H9 (cell line): ENCODE results near the gene PRKCD. TPM values are rescaled to one million over a fixed set of nuclear protein-coding genes. Genes with fewer than 3 reads are reported as not detected.

Source experiments
- DNase-seq: peaks from one replicate; pipeline ENCODE4 v3.0.0-alpha.2; 2017
- H2AFZ ChIP-seq: one replicate; pipeline ENCODE4 v1.6.1; 2013; ENCODE audit warnings: mild to moderate bottlenecking, low read length, control low read depth, moderate library complexity
- H2AK5ac ChIP-seq: 2 replicates; pipeline ENCODE4 v1.6.1; 2013; ENCODE audit warnings: low read length, control low read depth, mixed read lengths; ENCODE audit not compliant: insufficient read length
- H2BK120ac ChIP-seq: one replicate; pipeline ENCODE4 v1.6.1; 2013; ENCODE audit warnings: low read depth, mild to moderate bottlenecking, low read length, control low read depth, inconsistent platforms; ENCODE audit not compliant: poor library complexity, severe bottlenecking
- H2BK12ac ChIP-seq: 2 replicates; pipeline ENCODE4 v1.6.1; 2013; ENCODE audit warnings: low read length, control low read depth, mixed read lengths, low read depth; ENCODE audit not compliant: insufficient read length
- H2BK15ac ChIP-seq: 2 replicates; pipeline ENCODE4 v1.6.1; 2013; ENCODE audit warnings: low read depth, low read length, control low read depth
- H2BK20ac ChIP-seq: one replicate; pipeline ENCODE4 v1.6.1; 2013; ENCODE audit warnings: low read depth, mild to moderate bottlenecking, low read length, control low read depth, inconsistent platforms; ENCODE audit not compliant: poor library complexity, severe bottlenecking
- H2BK5ac ChIP-seq: 2 replicates; pipeline ENCODE4 v1.6.1; 2013; ENCODE audit warnings: low read length, control low read depth, mixed read lengths; ENCODE audit not compliant: insufficient read length
- H3K14ac ChIP-seq: 2 replicates; pipeline ENCODE4 v1.6.1; 2013; ENCODE audit warnings: low read length, control low read depth; ENCODE audit not compliant: insufficient read depth
- H3K18ac ChIP-seq: 2 replicates; pipeline ENCODE4 v1.6.1; 2013; ENCODE audit warnings: low read depth, mild to moderate bottlenecking, mixed read lengths, low read length, control low read depth; ENCODE audit not compliant: insufficient read length
- H3K23ac ChIP-seq: 2 replicates; pipeline ENCODE4 v1.6.1; 2013; ENCODE audit warnings: low read length, control low read depth, mixed read lengths, low read depth; ENCODE audit not compliant: insufficient read length
- H3K23me2 ChIP-seq: 2 replicates; pipeline ENCODE4 v1.6.1; 2013; ENCODE audit warnings: low read depth, mild to moderate bottlenecking, mixed read lengths, low read length, control low read depth; ENCODE audit not compliant: insufficient read length, poor library complexity, severe bottlenecking
- H3K27ac ChIP-seq: 2 replicates; pipeline ENCODE4 v1.5.1; 2013; ENCODE audit warnings: low read length, control low read depth, mixed read lengths, low read depth; ENCODE audit not compliant: insufficient read length
- H3K27me3 ChIP-seq: 2 replicates; pipeline ENCODE4 v1.6.1; 2013; ENCODE audit warnings: low read length, control low read depth, inconsistent platforms; ENCODE audit not compliant: insufficient read depth
- H3K4ac ChIP-seq: 2 replicates; pipeline ENCODE4 v1.6.1; 2013; ENCODE audit warnings: low read depth, mild to moderate bottlenecking, control low read depth, inconsistent platforms, low read length, moderate library complexity
- H3K4me1 ChIP-seq: 2 replicates; pipeline ENCODE4 v1.6.1; 2013; ENCODE audit warnings: low read length, control low read depth, inconsistent platforms; ENCODE audit not compliant: insufficient read depth
- H3K4me2 ChIP-seq: 2 replicates; pipeline ENCODE4 v1.6.1; 2013; ENCODE audit warnings: low read length, control low read depth, mixed read lengths; ENCODE audit not compliant: insufficient read length, insufficient read depth
- H3K56ac ChIP-seq: 2 replicates; pipeline ENCODE4 v1.6.1; 2013; ENCODE audit warnings: low read depth, mild to moderate bottlenecking, mixed read lengths, low read length, control low read depth; ENCODE audit not compliant: insufficient read length
- H3K79me1 ChIP-seq: 2 replicates; pipeline ENCODE4 v1.6.1; 2013; ENCODE audit warnings: low read depth, mild to moderate bottlenecking, moderate library complexity, low read length, control low read depth, inconsistent platforms; ENCODE audit not compliant: insufficient read depth, poor library complexity, severe bottlenecking
- H3K79me2 ChIP-seq: 2 replicates; pipeline ENCODE4 v1.6.1; 2013; ENCODE audit warnings: low read length, control low read depth, inconsistent platforms; ENCODE audit not compliant: insufficient read depth
- H3K9ac ChIP-seq: 2 replicates; pipeline ENCODE4 v1.6.1; 2013; ENCODE audit warnings: low read length, control low read depth, mixed read lengths; ENCODE audit not compliant: insufficient read length; ENCODE audit errors: extremely low read depth
- H3K9me3 ChIP-seq: one replicate; pipeline ENCODE4 v1.6.1; 2013; ENCODE audit warnings: low read depth, low read length, inconsistent platforms; ENCODE audit not compliant: control insufficient read depth
- H3T11ph ChIP-seq: one replicate; pipeline ENCODE4 v1.6.1; 2013; ENCODE audit warnings: mild to moderate bottlenecking, low read length, control low read depth, inconsistent platforms
- H4K20me1 ChIP-seq: one replicate; pipeline ENCODE4 v1.6.1; 2013; ENCODE audit not compliant: control insufficient read depth, insufficient read length, insufficient read depth
- H4K5ac ChIP-seq: 2 replicates; pipeline ENCODE4 v1.6.1; 2013; ENCODE audit warnings: low read depth, mild to moderate bottlenecking, mixed read lengths, low read length, control low read depth; ENCODE audit not compliant: insufficient read length
- H4K8ac ChIP-seq: replicated peaks from 2 replicates; pipeline ENCODE4 v1.6.1; 2013; ENCODE audit warnings: low read length, control low read depth, mixed read lengths, low read depth; ENCODE audit not compliant: insufficient read length
- H4K91ac ChIP-seq: 2 replicates; pipeline ENCODE4 v1.6.1; 2013; ENCODE audit warnings: low read depth, mild to moderate bottlenecking, moderate library complexity, mixed read lengths, low read length, control low read depth; ENCODE audit not compliant: insufficient read length
- H3K27ac Mint-ChIP-seq, 3 experiments: 2 replicates in 2 of 3; 3 replicates in 1 of 3; pipeline ENCODE4 v1.8.0; 2020 to 2021; ENCODE audit warnings: mixed read lengths in 3 of 3, mild to moderate bottlenecking in 1 of 3, moderate library complexity in 1 of 3
- H3K27me3 Mint-ChIP-seq: 2 replicates; pipeline ENCODE4 v1.8.0; 2021; ENCODE audit warnings: low read depth, mild to moderate bottlenecking, moderate library complexity, mixed read lengths
- H3K36me3 Mint-ChIP-seq, 3 experiments: 2 replicates in 2 of 3; 3 replicates in 1 of 3; pipeline ENCODE4 v1.8.0; 2020 to 2021; ENCODE audit warnings: low read depth in 3 of 3, mixed read lengths in 3 of 3; ENCODE audit not compliant: insufficient read depth in 1 of 3
- H3K4me1 Mint-ChIP-seq, 2 experiments: 2 replicates each; pipeline ENCODE4 v1.8.0; 2020; ENCODE audit warnings: mixed read lengths in 2 of 2
- H3K4me3 Mint-ChIP-seq, 2 experiments: 2 replicates in 1 of 2; 3 replicates in 1 of 2; pipeline ENCODE4 v1.8.0; 2020 to 2021; ENCODE audit warnings: mild to moderate bottlenecking in 2 of 2, mixed read lengths in 2 of 2, moderate library complexity in 1 of 2
- H3K9me3 Mint-ChIP-seq, 2 experiments: 2 replicates in 1 of 2; 3 replicates in 1 of 2; pipeline ENCODE4 v1.8.0; 2020; ENCODE audit warnings: mild to moderate bottlenecking in 2 of 2, mixed read lengths in 2 of 2, moderate library complexity in 1 of 2
- CTCF ChIP-seq: fragments of 200-600 bp; sonication (generic); conservative IDR thresholded peaks from 3 replicates; pipeline ENCODE4 v1.8.0; 2021; ENCODE audit warnings: antibody characterized with exemption, mild to moderate bottlenecking
- WGBS: extraction: QIAGEN DNeasy Blood & Tissue Kit; methylation state at CpG from one replicate; pipeline ENCODE4 v1.1.7; 2013; ENCODE audit warnings: missing lambda C conversion rate, low lambda C conversion rate, mixed read lengths; ENCODE audit not compliant: insufficient read length; ENCODE audit errors: extremely low coverage; 5-methylcytosine and 5-hydroxymethylcytosine counted together
- total RNA-seq: library from RNA; stranded (reverse); gene quantifications from 2 replicates; pipeline ENCODE4 v1.2.1, GENCODE V29; 2021

The PRKCD gene
- total RNA-seq, 1 experiment from 2014 or later, result 23.7 TPM

- Histone ChIP-seq H2BK20ac (no peak overlapping the region), H3K23me2 (no peaks in the 10 kb centered on the region), H4K8ac (no peak overlapping the region), H2AK5ac (no peak overlapping the region), H3K23ac (no peak overlapping the region), H3K14ac (no peak overlapping the region), H3K9ac (no peak overlapping the region), H2BK12ac (no peak overlapping the region), H3K18ac (no peak overlapping the region), H2BK5ac (no peak overlapping the region), H3K4me1 (no peaks in the 10 kb centered on the region), H2AFZ (no peak overlapping the region), H3K79me2 (no peaks in the 10 kb centered on the region), H3T11ph (no peak overlapping the region), H4K91ac (no peak overlapping the region), H3K4ac (no peak overlapping the region), H2BK15ac (no peak overlapping the region), H3K27me3 (no peaks in the 10 kb centered on the region), H3K4me2 (no peak overlapping the region), H2BK120ac (no peak overlapping the region), H3K9me3 (no peaks in the 10 kb centered on the region), H3K56ac (no peak overlapping the region), H4K20me1 (no peaks in the 10 kb centered on the region), H3K27ac (no peak overlapping the region), H4K5ac (no peak overlapping the region), H3K79me1 (no peaks in the 10 kb centered on the region)
- TF ChIP-seq CTCF, result no peak
- no peaks in the 10 kb centered on the region for H3K4me1 Mint-ChIP-seq
- no peak for DNase-seq
- no peaks in the 10 kb centered on the region for H3K27me3 Mint-ChIP-seq
- H3K27ac Mint-ChIP-seq, result no peak overlapping the region
- no CpG with 5 or more reads among the region's 5 CpGs for WGBS
- H3K4me3 Mint-ChIP-seq, result no peak overlapping the region
- no peaks in the 10 kb centered on the region for H3K9me3 Mint-ChIP-seq
- H3K36me3 Mint-ChIP-seq, result peaks cover 23 to 73% (median 60%) of the 10 kb centered on the region in 3 experiments; a peak in 6 of 7 replicates
These were observed 40.7 kb upstream of the PRKCD start for GRCh38 chr3:53120336-53120735.
